ENCODE data around the gene FAM83B.

DNA sequence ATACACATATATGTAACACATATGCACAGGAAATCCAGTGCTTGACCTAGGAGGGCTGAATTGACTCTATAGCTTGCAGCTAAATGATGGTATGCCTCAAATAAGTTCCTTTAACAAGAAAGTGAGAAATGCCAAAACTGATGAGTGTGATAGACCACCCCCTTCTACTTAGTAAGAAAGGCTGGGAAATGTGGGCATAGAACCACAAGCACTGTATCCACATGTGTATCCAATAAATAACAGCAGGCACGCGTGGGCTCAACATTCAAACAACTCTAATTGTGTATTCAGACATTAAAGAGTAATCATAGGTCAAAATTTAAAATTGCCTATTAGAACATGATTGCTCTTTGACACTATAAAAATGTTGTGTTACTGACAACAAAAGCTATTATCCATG is 54.1 kb downstream of the FAM83B start:
- TF ChIP-seq, protein P1, sequence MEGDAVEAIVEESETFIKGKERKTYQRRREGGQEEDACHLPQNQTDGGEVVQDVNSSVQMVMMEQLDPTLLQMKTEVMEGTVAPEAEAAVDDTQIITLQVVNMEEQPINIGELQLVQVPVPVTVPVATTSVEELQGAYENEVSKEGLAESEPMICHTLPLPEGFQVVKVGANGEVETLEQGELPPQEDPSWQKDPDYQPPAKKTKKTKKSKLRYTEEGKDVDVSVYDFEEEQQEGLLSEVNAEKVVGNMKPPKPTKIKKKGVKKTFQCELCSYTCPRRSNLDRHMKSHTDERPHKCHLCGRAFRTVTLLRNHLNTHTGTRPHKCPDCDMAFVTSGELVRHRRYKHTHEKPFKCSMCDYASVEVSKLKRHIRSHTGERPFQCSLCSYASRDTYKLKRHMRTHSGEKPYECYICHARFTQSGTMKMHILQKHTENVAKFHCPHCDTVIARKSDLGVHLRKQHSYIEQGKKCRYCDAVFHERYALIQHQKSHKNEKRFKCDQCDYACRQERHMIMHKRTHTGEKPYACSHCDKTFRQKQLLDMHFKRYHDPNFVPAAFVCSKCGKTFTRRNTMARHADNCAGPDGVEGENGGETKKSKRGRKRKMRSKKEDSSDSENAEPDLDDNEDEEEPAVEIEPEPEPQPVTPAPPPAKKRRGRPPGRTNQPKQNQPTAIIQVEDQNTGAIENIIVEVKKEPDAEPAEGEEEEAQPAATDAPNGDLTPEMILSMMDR (IDR thresholded peaks at IDR 0.05; ENCODE audit: insufficient read depth, low read length, poor library complexity, severe bottlenecking): no peak
- TF ChIP-seq EZH2phosphoT487 (conservative IDR thresholded peaks at IDR 0.05; ENCODE audit: low read length): no peak

All from SU-DHL-6 (cell line).